Uterus (tissue), 2 donors: Measurements from ENCODE around the gene SLAMF7.

Source experiments
- CTCF ChIP-seq, 4 experiments: fragments of 200-600 bp in 2 of 4; fragments of 450-650 bp in 2 of 4; sonication (generic) in 2 of 4; IDR thresholded peaks; one replicate each; pipeline ENCODE4 v1.5.1; 2016 to 2019; ENCODE audit warnings: antibody characterized with exemption in 4 of 4, mild to moderate bottlenecking in 2 of 4, moderate library complexity in 1 of 4
- POLR2A ChIP-seq, 2 donors: fragments of 450-650 bp; IDR thresholded peaks; one replicate each; pipeline ENCODE4 v1.6.1; 2016; ENCODE audit warnings: antibody characterized with exemption in 2 of 2, mild to moderate bottlenecking in 1 of 2, moderate library complexity in 1 of 2

GRCh38 chr1:160779626-160780397, 40.8 kb downstream of the SLAMF7 start:
- no peak for TF ChIP-seq CTCF (IDR thresholded peaks at IDR 0.05)
- TF ChIP-seq POLR2A (IDR thresholded peaks at IDR 0.05), result no peak
